Measurements from ENCODE around the gene BRPF1.

- TF ChIP-seq, protein P1, sequence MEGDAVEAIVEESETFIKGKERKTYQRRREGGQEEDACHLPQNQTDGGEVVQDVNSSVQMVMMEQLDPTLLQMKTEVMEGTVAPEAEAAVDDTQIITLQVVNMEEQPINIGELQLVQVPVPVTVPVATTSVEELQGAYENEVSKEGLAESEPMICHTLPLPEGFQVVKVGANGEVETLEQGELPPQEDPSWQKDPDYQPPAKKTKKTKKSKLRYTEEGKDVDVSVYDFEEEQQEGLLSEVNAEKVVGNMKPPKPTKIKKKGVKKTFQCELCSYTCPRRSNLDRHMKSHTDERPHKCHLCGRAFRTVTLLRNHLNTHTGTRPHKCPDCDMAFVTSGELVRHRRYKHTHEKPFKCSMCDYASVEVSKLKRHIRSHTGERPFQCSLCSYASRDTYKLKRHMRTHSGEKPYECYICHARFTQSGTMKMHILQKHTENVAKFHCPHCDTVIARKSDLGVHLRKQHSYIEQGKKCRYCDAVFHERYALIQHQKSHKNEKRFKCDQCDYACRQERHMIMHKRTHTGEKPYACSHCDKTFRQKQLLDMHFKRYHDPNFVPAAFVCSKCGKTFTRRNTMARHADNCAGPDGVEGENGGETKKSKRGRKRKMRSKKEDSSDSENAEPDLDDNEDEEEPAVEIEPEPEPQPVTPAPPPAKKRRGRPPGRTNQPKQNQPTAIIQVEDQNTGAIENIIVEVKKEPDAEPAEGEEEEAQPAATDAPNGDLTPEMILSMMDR (IDR thresholded peaks at IDR 0.05; ENCODE audit: insufficient read depth, low read length, poor library complexity, severe bottlenecking) = no peak
- no peak for TF ChIP-seq EZH2phosphoT487 (conservative IDR thresholded peaks at IDR 0.05; ENCODE audit: low read length)
These were observed 34.9 kb upstream of the BRPF1 start for GRCh38 chr3:9696480-9697220.
